Measurements from ENCODE around the gene PMEPA1. TPM values are rescaled to one million over a fixed set of nuclear protein-coding genes. Genes with fewer than 3 reads are reported as not detected.
A peak's percentile ranks its signal among the peaks of the same experiment; 100 is the strongest.

PMEPA1 gene
- polyA plus RNA-seq, 1 donor, result 31.7 TPM

DNA sequence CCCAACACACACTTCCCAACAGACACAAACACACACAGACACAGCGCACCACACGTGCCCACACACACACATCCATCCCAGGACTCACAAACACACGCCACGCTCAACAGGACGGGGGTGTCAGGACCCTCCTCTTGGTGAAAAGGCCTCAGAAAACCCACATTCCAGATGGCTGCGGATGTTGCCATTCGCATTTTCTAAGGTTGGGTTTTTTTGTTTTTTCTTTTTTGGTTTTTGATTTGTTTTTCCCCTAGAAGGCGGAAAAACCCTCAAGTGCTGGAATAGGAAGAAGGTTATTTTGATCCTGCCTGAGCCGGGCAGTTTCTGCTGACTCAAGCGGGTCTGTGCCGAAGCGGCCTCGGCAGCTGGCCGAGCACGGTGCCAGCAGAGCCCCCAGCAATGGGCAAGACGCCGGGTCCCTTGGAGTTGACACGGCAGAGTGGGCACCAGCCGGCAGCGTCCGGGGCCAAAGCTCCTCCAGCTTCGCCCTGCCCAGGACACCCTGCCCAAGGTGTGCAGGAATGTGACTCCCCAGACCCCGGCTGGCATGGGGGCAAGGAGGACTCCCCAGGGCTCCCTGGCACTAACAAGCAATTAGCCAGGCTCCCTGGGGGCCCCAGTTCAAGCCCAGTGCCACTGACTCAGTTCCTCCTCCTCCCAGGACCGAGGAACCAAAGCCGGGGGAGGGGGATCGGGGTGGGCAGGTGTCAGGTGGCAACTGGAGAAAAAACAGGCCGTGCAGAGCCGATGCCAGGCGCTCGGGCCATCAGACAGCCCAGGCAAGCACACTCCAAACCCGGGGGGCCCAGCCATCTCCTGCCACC, 48.7 kb downstream of the PMEPA1 start:
- DNase-seq, result no peak

DNA sequence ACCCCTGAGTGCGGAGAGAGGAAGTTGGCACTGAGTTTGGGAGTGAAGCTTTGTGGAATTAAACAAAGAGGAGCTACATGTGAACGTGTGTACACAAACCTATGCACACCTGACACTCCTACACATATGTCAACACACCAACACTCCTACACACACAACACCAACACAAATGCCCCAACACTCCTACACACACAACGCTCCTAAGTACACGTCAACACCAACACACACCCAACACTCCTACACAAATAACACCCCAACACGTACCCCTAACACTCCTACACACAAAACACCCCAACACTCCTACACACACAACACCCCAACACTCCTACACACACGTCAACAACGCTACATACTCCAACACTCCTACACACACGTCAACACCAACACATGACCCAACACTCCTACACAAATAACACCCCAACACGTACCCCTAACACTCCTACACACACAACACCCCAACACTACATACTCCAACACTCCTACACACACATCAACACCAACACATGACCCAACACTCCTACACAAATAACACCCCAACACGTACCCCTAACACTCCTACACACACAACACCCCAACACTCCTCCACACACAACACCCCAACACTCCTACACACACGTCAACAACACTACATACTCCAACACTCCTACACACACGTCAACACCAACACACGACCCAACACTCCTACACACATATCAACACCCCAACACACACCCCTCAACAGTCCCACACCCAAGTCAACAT, 49.5 kb downstream of the PMEPA1 start:
- DNase-seq, result no peak

DNA sequence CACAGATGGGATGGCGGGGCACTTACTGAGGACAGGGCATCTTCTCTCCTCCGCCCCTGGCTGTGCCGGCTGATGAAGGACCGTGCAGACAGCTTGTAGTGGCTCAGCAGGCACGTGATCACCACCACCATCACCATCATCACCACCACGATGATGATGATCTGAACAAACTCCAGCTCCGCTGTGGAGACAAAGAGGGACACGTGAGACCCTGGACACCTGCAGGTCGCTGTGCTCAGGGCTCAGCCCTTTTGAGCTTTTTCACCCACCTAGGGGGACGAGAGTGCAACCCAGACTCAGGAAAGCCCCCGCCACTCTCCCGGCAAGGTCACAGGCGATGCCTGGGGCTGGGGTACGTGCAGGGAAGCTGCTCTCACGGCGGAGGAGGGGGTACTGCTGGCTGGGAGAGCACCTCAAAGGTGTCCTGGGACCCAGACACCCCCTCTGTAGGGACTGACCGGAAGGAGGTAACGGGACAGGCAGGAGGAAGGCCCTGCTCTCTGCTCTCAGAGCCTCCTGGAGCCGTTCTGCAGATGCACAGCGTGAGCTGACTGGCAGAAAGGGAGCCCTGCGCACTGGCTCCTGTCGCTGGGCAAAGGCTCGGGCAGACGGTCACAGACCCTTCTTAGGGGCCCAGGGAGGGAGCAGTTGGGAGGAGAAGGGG, 50.2 kb downstream of the PMEPA1 start:
- DNase-seq, result no peak

DNA sequence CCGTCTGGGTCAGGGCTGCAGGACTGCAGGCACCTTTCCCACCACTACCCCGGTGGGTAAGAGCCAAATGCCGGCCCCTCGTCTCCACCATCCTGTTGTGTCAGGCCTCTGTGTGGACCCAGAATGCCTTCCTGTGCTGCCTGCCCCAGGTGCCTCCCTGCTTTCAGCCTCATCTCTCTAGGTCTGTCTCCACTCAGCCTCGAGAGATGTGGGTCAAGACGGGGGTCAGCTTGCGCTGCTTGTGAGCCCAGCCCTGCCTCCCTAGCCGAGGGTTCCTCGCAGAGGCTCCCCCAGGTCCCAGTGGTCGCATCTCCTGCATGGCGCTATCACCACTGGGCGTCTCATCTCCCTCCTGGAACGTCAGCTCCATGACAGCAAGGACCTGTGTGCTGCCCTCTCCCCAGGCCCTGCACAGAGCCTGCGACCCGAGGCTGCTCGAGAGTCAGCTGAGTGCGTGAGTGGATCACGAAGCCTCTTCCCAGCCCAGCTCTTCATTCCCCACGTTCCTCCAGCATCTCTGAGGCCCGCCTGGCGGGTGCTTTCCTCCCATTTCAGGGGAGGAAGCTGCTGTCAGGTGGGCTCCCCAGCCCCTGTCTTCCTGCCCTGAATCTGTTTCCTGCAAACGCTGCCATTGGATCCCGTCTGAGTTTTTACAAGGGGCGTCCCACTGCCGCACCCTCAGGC, 50.8 kb downstream of the PMEPA1 start:
- no peak for DNase-seq

DNA sequence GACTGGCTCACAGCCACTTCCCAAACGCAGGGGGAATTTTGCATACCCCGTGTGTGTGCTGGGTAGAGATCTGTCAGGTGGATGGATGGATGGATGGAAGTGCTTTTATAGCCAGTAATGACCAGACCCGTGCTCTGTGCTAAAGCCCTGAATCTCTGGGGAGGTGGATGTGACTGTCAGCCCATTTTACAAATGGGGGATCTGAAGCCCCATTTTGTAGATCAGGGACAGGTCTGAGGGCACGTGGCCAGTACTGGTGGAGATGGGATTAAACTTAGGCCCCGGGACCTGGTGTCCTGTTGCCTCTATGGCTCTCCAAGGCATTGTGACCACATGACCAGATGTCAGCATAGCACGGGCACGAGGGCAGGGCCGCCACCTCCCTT, 51.4 kb downstream of the PMEPA1 start:
- DNase-seq, result no peak

DNA sequence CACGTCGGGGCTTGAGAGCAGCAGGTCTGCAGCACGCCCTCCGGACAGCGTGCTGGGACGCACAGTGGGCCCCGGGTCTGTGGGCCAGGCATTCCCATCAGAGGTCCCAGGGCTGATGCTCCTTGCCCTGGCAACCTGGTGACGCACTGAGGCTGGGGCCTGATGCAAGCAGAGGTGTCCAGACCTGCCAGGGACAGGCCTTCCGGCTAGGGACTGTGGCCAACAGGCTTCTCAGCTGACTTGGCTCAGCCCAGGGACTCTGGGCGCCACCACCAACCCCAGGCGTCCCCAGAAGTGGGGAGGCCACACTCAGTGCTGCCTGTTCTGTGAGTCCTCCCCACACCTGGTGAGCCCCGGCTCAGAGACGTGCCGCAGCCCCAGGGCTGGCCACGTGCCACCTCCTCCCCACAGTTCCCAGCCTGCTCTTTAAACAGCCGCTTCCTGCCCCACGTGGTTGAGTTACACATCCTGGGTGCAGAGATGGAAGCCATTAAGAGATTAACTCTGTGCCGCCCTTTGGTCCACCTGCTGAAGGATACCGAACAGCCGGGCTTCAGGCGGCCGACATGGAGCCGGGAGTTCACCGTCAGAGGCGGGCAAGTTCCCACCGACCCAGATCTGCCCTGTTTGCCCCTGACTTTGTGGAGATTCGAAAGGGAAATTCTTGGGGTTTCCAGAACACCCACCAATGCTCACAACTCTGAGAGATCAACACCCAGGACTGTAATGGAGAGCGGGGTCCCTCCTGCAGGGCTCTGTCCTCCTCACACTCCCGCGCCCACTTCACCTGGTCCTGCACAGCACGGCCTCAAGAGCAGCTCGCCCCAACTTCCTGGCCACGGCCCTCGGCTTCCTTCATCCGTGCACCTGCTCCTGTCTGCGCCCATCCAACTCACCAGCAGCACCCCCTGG, 52.0 kb downstream of the PMEPA1 start:
- DNase-seq, result no peak

DNA sequence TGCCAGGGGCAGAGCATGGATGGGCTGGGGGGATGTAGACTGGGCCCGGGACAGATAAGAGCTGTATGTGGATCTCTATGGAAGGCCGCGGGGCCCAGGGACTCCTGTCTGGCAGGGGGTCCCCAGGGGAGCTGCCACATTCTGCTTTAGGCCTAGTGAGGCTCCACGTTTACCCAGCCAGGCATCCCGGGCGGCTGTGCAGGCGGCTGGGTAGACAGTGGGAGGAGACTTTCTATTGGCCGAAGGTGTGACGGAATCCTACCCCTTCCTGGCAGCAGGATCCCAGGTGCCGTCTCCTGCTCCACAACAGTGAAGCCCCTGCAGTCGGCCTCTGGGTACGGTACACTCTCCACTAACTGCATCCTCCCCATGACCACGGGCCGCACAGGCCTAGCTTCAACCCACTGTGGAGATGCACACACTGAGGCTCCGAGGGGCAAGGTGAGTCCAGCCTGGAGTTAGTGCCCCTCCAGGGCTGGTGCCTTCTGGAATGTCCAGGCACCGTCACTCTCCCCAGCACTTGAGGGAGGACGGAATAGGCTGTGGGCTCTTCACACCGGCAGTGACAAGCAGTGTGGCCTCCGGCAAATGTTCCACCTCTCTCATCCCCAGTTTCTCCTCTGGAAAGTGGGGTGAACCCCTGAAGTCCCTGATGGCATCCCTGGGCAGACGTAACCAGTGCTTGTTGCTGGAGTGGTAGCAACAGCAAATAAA, 52.8 kb downstream of the PMEPA1 start:
- no peak for DNase-seq

DNA sequence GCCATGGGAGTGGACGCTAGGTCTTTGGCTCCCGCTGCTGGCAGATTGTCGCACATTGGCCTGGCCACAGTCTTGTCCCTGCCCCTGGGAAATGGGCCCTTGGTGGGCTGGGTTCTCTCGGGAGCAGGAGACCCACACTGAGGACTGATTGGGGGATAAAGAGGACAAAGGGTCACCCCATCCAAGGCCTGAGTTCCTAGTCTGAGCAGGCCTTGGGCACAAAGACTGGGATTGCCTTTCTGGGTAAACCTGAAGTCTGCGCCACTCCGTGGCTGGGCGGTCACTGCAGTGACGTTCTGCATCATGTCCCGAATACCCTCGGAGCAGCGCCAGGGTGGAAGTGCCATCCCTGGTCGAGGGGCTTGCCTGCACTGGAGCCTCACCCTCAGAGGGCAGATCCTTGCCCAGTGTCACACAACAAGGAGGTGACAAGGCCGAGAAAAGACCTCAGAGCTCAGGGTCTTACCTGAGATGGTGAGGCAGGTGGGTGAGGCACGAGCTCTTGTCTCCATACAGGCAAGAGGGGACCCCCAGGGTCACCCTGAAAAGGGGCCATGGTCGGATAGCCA, 53.5 kb downstream of the PMEPA1 start:
- DNase-seq, result no peak

DNA sequence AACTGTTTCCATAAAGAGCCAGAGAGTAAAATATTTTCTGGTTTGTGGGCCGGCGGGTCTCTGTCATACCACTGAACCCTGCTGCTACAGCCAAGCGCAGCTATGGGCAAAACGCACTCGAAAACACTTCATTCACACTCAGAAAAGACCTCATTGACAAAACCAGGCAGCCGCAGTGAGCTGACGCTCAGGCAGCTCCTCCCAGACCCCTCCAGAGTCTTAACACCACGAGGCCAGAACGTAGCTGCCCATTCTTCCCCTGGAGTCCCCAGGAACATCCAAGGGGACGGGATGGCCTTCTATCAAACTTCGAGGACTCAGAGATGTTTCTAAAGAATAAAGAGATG, 54.0 kb downstream of the PMEPA1 start:
- DNase-seq, result no peak

DNA sequence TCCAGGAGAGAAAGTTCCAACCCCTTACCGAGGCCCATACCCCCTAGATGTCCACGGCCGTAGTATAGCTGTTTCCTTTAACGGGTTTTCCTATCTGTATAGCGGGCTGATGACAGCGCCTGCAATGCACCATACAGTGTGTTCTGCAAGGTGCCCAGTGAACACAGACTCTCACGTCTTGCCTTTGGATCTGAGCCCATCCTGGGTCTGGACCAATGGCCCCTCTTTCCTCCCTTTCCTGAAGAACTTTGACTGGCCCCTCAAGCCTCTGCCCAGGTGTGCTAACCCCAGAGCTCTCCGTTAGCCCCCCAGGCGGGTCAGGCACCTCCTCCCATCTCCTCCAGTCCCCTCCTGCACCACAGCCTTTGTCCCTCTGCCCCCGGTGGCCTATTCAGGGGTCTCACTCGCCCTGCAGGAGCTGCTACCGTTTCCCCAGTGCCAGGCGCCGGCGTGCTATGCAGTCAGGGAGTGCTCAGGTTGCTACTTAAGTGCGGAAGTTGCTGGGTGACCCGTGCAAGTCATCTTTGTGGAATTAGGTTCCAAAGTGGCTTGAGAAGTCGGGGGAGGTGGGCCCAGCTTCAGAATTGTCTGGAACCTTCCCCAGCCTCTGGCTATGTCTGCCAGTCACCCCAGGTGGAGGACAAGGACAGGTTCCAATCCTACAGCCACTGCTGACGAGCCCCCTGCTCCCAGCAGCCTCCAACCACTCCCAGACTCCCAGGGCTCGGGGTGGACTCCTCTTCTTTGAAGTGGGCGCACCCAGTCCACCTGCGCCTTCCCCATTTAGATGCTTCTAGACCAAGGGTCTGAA, 54.6 kb downstream of the PMEPA1 start:
- DNase-seq, result no peak

DNA sequence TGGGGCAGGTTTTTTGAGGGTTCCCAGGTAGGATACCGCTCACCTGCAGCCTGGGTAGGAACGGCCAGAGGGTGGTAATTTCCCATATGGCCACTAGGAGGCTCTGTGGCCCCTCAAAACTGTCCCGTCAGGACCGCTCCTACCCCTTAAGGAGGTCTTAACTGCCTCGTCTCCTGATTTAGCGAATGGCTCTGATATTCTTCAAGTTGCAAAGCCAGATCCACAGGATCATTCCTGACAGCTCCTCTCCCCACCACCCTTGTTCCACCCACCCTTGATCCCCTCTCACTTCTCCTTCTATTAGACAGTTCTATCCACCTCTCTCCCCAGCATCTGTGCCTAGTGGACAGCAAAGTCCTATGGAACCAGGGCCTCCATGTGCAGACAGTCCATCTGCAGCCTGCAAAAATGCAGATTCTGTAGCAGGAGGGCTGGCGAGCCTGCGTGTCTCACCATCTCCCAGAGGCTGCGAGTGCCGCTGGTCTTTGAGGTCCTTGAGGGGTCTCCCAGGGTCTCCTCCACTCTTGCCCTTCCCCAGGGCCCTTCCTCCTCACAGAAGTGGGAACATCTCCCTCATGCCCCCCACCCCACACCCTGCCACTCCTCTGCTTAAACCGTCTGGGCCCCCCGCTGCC, 55.3 kb downstream of the PMEPA1 start:
- DNase-seq, result peak; percentile 58

DNA sequence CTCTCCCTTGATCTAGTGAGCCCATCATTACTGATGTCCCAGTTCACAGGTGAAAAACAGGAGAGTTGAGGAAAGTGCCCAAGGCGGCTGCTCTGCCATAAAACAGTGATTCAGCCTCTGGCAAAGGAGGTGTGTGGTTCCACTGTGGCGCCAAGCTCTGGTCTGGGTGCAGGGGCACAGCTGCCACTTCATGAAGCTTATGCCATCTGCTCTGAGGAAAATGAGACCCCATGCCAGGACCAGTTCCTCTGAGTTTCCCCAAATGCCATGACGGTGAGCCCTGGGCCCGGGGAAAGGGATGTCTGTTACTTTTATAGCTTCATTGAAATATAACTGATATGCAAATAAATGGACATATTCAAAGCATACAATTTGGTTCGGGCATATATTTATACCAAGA, 55.9 kb downstream of the PMEPA1 start:
- no peak for DNase-seq

DNA sequence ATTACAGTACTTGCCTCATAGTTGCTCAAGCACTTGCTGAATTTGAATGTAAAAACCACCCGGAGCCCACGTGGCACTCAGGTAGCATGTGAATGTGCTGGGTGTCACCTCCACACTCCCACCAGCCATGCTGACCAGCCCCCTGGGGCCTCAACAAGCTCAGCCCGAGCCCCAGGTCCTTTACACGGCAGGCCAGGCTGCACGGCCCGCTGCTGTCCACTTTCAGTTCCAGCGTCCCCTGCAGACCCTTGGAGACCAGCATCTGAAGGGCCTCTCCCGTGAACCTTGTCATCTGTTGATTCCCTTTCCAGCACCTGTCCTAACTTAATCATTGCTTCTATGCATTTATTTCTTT, 56.3 kb downstream of the PMEPA1 start:
- DNase-seq, result no peak

DNA sequence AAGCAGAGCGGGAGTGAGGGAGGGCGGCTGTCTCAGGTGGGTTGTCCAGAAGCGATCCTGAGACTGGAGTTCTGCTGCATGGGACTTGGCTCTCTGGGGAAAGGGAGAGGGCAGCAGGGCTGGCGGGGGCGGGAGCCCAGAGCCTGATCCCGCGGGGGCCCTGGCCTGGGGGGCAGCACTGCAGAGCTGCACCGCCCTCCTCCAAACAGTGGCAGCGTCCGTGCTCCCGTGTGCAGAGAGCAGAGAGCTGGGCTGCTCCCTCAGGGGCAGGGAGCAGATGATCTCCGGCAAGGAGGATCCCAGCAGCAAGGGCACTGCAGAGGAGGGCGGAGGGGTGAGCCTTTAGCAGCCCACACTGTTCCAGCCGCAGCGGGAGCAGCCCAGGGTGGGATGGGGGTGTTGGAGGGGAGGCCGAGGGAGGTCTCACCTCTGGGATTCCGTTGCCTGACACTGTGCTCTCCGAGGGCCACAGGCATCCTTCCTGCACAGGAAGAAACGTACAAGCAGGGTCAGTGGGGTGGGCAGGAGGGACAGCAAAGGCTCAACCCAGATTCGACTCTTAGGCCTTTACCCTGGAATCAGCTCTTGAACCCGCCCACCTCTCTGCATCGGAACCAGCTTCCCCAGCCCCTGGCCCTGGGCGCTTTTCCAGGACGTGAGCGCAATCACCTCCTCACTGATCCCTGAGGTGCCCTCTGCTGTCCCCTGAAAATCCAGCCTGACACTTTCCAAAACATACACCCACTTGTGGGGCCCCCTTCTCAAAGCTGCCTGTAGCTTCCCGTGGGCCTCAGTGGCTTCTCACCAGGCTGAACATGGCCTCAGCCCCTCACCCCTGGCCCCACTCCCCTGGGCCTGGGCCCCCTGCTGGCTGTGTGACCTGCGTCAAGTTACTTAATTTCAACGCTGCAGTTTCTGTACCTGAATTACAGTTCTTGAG, 56.9 kb downstream of the PMEPA1 start:
- no peak for DNase-seq

DNA sequence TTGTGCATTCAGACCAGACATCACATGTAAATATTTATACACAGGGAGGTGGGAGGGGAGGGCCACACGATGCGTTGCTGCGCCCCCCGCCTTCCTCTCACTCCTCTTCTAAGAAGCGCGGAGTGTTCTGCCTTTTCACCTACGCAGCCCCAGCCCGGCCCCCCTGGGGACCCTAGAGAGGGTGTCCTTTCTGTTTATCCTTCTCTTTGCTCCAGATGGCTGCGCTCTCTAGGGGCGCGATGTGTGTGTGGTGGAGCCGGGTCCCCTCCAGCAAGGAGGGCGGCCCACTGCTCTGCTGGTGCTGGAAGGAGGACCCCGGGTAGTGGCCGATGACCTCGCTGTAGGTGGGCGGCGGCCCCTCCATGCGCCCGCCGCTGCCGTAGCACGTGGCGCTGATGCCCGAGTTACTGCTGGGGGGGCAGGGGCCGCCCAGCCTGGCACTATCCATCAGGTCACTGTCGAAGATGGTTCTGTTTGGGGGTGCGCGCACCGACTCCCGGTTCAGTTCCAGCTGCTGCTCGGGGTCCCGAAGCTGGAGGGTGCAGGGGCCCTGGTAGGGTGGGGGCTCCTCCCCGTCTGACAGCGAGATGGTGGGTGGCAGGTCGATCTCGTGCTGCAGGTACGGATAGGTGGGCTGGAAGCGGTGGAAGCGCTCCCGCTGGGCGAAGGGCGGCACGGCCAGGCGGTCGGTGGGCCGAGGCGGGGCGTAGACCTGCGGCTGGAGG, 57.8 kb downstream of the PMEPA1 start:
- no peak for DNase-seq

DNA sequence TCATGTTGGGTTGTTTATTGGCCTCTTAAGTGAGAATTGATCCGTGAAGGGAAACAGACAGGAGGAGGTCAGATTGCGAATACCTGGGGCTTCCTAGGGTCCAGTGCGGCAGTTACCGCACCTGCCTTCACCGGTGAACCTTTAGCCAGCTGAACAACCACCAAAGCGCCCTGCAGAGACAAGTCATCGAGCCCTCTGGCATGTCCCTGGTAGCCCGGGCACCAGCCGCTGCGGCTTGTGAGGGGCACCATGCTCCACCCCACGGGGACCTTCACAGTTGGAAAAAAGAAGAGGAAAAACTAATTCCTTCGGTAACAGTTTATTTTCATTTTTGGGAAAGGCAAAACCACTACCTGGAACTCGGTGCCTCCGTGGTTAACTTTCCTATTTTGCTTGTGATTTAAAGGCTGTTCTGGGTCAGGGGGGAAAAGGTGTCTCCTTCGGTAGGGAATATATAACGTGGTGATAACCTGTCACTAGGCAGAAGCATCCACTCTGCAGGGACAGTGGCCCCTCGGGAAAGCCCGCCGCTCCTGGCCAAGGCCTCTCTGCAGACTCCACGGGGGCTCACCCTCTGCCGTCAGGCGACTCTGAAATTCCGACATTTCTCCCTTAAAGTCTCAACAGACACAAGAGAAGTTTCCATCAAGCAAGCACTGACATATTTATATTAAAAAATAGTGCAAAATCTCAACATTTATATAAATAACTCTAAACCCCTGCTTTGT, 58.9 kb downstream of the PMEPA1 start:
- DNase-seq, result no peak

DNA sequence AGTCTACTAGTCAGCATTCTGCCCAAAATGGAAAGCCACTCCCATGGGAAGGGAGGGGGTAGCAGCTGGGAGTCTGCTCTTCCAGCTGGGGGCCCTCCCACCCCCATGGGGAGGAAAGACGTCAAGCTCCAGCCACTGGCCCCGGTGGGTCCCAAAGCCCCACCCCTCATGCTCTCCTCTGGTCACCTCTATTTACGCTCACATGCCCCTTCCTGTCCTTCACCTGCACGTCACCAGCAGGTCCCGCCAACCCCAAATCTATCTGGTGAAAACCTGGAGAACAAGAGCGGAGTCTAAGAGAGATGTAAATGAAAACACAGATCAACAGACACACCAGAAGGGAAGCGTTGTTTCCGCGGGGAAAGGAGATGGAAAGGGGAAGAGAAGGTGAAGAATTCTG, 59.5 kb downstream of the PMEPA1 start:
- no peak for DNase-seq

All from hindlimb muscle (tissue), 1 donor.